GM15510 (cell line): ENCODE results near the gene PEPD.

ENCODE experiments used
- POLR2A ChIP-seq: IDR thresholded peaks from 3 replicates; pipeline ENCODE4 v1.6.1; 2011; ENCODE audit warnings: borderline replicate concordance; ENCODE audit not compliant: insufficient read length; ENCODE audit errors: extremely low read depth

Gene PEPD

DNA sequence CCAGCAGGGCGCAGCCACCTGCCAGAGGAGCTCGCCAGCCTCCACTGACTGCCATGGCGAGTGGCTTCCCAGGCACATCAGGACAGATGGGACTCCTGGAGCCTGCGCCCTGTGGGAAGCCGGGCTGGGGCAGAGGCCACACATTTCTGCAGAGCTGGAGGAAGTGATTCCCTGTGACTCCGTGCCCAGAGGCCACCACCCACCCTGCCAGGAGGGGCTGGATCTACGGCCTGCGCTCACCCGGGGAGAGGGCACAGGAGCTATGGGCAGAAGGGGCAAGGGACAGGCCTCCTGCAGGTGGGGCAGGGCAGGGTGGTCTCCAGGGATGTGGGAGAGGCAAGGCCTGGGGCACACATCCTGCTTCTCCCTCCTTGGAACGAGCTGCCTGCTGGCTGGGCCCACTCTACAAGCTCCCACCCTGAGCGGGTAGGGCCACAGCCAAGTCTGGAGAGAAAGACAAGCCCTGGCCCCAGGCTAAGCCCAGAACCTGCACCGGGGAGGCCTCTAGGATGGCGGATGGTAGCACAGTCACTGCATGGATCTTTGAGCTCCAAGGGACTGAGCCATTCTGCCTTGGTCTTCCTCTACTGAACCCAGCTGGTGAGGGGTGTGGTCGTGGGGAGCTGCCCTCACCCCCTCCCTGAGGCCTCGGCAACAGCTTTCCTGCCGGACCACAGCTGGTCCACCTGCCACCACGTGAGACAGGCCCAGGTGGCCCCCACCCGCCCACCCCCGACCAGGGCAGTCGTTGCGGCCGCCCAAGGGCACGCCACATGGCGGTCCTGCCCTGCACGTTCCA lies 107.5 kb downstream of the PEPD start:
- TF ChIP-seq POLR2A = no peak

DNA sequence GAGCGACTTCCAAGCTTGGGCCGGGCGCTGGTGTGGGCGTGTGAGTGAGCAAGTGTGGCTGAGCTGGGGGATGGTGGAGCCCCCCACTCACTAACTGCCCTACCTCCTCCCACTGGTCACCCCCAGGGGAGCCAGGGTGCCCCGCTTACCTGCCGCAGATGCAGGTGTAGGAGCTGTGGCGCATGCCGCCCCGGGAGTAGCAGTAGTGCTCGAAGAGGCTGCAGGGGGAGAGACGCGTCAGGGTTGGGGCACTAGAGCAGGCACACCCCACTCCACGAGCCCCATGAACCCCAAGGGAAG lies 108.2 kb downstream of the PEPD start:
- TF ChIP-seq POLR2A = no peak

DNA sequence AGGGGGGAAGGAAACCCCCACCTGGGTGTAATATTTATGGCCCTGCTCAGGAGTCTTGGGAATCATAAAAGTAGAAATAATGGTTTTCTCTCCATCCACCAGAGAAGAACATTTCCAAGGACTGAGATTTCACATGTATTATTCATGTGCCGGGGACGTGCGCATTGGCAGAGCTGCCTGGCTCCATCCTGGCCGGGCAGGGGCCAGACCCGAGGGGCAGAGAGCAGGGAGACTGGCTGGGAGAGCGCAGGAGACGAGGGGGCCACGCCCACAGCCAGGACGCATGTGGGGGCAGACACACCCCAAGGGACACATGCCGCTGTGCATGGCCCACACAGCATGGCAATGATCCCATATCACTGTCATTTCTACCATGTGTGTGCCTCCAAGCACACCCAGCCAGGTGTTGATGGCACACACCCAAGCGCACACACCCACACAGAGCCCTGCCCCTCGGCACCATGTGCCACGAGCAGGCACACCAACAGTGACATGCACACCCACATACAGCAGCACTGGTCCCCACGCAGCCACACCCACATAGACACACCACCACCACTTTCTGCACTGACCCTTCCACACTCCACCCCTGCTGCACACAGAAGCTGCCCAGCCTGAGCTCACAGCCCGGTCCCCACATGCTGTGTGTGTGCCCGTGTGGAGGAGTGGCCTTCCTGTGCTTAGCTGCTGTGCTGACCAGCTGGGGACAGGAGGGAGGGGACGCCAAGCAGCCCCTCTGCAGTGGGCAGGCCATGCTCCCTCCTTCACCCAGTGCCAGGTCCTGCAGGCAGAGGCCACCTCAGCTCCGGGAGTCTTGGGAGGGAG lies 108.8 kb downstream of the PEPD start:
- TF ChIP-seq POLR2A = no peak

DNA sequence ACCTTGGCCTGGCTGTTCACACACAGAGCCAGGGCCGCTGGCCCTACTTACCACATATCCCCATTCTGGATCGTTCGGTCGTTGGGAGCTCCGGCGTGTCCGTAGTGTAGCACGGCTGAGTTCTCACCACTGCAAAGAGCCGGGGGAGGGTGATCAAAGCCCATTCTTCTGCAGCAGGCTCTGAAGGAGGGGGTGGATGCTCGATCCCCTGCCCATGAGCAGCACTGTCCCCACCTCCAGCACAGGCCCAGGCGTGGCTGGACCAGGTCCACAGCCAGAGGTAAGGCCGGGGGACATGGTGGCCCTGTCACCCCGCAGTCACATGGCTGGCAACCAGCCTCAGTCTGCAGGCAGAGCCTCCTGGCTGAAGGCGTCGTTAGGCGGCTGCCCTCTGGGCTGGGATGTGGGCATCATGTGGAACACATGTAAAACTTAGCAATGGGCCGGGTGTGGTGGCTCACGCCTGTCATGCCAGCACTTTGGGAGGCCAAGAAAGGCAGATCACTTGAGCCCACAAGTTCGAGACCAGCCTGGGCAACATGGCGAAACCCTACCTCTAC lies 109.9 kb downstream of the PEPD start:
- no peak for TF ChIP-seq POLR2A

DNA sequence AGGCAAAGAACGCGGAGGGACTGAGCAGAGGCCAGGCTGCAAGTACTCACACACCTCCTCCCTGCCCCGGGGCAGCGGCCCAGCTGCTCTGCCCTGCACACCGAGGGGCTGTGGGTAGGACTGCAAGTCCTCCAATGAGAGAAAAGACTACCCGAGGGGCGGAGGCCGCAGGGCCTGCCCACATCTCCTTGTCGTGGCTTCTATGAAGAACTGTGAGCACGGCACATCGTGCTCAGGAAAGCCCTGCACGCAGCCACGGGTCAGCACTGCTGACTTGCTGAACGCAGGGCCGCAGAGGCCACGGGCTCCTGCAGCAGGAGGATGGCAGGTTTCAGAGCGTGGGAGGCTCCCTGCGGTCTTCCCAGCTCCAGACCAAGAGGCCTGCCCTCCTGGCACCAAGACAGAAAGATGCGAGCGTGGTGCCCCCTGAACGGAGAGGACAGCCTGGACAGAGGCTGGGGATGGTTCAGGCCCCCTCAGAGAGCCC lies 110.6 kb downstream of the PEPD start:
- no peak for TF ChIP-seq POLR2A

DNA sequence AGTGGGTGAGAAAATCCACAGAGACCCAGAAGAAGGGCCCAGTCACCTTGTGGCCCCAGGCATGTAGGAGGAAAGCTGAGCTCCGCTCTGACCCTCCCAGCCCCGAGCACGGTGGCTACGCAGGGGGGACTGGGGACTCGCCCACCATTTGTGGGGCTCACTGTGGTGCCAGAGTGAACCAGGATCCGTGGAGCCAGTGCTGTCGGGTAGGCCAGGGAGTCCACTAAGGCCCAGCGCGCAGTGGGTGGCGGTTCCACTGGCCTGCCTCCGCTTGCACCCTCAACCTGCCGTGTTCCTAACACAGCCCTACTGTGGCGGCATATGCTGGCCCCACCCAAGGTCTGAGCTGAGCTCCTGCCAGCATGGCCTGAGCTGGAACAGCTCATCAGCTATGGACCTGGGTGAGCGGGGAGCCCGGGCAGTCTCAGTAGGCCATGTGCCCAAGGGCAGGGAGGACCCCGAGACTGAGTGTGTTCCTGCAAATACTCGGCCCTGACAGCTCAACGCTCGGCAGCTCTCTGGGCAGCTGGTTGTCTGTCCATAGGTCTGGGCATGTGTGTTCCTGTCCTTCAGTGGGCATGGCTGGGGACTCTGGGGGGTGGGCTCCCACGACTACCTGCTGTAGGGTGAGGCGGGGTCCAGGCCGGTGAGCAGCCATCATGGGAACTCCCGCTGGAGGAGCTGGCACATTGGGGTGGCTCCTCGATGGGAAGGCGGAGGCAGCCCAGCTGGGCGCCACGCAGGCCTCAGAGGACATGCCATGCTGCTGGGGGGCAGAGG lies 111.5 kb downstream of the PEPD start:
- TF ChIP-seq POLR2A = no peak

DNA sequence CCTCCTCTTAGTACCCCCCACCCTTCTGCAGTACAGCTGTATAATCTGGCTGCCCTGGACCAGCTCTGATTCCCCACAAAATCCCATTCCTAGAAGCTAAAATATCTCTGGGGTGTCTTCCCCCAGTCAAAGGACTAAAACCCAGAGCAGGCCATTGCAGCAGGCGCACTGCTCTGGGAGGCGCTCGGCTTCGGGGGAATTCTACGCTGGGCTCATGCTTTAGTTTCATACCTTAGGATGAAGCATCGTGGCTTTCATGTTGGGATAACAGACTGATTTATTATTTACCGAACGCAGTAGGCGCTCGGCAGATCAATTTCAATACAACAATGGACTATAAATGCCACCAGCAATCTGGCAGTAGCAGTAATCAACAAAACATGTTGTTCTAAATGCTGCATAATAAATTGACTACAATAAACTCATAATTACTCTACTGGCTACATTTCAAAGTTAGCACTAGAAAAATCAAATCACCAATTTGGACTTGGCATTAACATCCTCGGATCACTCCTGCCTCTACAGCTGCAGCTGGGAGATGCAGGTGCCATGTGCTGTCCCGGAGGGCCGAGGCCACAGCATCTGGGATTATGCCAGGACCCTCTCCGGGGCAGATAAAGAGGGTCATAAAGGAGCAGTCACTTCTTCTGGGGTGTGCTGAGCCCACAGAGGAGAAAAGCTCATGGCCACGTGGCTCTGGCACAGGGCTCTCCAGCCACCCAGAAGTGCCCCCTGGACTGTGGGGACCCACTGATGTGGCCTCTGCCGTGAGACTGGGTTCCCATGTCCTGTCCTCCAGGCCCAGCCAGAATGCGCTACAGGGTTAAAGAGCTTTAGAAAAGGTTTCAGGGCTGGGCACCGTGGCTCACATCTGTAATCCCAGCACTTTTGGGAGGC lies 112.8 kb downstream of the PEPD start:
- no peak for TF ChIP-seq POLR2A

DNA sequence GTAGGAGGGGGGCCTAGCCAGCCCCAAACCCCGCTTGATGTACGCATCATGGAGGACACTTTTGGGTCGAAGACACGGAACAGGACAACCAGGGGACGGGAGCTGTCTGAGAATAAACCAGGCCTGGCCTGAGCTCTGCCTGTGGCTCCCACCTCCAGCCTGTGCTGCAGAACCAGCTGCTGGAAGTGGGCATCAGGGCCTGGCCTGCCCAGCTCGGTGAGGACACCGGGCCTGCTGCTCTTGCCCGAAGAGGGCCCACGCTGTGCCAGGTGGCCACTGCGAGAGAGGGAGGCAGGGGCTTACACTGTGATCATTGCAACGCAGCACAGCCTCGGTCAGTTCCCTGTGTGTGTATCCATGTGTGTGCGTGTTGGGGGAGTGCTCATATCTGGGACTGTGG lies 113.5 kb downstream of the PEPD start:
- no peak for TF ChIP-seq POLR2A

DNA sequence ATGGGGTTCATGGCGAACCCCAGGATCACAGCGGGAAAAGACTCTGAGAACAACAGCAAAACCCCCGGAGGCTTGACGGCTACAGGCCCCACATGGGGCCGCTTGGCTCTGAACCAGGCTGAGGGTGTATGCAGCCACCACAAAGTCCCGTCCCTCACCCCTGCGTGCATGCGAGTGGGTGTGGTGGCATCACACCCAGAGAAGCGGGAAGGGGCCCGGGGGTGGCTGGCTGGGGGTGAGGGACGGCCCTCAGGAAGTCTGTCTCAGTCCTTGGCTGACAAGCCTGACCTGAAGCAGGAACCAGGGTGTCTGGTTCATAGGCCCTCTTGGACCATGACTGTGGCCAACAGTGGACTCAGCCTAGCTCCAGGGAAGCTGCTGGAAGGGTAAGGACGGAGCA lies 113.9 kb downstream of the PEPD start:
- TF ChIP-seq POLR2A = no peak

DNA sequence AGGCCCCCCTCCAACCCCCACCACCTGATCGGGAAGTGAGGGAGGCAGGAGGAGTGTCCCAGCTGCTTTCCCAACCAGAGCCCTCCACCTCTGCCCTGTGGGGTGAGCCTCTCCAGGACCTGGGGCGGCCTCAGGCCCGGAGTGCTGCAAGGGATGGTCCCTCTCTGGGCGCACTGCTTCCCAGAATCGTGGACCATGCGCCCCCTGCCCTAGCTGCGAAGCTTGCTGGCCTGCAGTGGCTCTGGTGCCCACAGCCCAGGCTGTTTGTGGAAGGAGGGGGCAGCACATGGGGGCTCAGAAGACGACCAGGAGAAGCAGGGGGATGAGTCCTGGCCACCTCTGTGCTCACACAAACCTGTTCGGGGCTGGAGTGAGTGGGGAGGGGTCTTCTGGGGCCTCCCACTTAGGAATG lies 114.4 kb downstream of the PEPD start:
- TF ChIP-seq POLR2A = no peak

DNA sequence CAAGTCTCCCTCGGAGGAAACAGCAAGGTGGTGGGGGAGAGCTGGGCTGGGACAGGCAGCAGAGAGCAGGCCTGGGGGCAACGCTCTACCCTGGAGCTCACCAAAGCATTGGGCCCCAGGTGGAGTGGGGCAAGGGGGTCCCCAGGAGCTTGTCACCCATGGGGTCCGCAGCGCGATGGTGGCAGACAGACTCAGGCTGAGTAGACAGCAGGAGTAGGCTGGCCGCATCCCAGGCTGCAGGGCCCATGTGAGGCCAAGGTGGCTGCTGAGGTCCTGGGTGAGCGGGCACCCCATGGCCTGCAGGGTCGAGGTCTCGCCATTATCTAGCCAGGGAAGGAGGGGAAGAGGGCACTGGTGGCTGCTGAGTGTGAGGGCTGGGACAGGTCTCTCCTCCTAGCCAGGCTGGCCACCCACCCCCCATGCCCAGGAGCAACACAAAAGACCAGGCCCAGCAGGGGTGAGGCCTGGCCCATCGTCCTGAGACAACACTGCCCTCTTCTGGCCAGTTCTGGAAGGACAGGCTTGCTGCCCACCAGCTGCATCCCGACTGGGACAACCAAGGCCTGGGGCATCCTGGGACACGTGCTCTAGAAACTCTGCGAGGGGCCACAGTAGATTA lies 115.0 kb downstream of the PEPD start:
- no peak for TF ChIP-seq POLR2A

DNA sequence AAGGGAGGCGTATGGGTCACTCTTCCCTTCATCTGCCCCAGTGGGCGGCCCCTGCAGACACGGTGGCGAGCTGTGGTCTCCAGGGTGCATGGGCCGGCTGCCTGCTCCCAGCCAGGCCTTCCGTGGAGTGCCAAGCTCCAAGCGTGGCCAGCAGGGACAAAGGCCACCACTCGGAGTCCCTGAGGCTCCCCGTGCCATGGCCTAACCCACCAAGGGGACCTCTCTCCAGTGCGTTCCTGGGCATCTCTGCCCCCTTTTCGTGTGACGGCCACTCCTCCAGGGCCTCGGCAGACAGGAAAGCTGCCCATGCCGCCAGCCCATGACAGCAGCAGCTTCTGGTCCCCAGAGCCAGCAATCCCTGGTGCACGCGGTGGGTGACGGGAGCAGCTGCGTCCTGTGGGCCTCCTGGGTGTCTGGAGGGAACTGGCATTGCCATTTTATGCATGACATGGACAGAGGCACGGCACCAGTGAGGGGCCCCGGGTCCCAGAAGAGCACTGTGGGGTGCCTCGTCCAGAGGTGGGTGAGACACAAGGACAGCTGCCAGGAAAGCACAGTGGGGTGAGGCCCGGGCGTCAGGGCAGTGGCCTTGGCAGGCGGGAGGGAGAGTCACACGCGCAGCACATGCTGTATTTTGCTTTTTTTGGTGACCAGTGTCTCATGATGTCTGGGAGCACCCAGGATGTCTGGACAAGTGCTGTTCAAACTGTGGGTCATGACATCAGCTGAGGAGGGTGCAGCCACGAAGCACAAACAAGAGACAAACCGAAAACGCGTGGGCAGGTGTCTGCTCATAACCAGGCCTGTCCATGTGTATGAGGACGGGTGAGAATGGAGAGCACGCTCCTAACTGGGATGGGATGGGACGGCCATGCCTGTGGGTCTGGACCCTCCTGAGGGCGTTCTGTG lies 115.8 kb downstream of the PEPD start:
- no peak for TF ChIP-seq POLR2A

DNA sequence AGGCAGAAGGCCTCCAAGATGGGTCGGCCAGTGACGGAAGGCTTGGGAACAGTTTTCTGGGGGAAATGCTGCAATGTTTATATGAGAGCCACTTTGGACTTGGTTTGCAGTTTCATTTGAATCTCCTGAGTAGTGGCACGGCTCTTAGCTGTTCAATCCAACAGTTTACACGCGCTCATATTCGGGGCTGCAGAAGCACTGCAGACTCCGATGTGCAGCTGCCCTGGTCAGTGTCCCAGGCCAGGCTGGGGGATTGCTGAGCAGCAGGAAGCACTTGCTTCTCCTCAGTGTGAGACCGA lies 116.4 kb downstream of the PEPD start:
- no peak for TF ChIP-seq POLR2A
